NCI-H1105 treated with DMSO at 0.1 percent for 48 hours (cell line): ENCODE results near the gene FSTL4.

Source experiments
- DNase-seq: peaks from one replicate; lab custom pipeline; 2025; lab: John Stamatoyannopoulos, UW

FSTL4 gene

DNA sequence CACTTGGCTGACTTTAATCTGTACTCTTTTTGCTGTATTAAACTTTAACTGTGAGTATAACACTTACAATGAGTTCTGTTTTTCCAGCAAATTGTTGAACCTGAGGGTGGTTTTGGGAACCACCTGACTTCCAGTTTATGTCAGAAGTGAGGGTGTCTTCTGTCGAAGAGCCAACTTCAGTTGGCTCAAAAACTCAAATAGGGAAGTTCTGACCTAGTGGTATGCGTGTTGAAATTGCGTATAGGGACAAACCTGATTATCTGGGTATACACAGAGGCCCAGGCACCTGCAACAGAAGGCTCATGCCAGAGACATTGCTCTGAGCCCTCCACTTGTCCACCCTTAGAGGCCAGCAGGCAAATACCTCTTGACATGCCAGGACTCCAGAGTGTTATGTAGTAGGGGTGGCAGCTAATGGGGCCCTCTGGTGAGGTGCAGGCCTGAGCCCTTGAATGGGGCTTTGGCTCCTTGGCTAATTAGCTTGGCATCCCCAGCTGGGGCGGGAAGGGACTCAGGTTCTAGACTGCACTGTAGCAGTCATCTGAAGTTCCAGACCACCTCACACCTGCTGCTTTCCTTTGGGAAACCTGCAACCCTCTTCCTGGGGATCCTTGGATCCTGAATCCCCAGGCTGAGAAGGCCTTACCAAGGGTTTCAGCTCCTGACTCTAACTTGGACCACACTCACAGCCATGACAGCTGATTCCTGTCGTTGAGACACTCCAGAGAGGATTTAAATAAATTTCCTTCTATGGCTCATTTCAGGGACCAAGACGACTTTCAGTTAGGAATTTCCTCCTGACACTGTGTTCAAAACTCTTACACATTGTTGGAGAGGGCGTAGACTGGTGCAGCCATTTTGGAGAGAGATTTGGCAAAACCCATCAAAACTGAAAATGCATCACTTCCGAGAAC is 370.9 kb downstream of the FSTL4 start:
- no peak for DNase-seq

DNA sequence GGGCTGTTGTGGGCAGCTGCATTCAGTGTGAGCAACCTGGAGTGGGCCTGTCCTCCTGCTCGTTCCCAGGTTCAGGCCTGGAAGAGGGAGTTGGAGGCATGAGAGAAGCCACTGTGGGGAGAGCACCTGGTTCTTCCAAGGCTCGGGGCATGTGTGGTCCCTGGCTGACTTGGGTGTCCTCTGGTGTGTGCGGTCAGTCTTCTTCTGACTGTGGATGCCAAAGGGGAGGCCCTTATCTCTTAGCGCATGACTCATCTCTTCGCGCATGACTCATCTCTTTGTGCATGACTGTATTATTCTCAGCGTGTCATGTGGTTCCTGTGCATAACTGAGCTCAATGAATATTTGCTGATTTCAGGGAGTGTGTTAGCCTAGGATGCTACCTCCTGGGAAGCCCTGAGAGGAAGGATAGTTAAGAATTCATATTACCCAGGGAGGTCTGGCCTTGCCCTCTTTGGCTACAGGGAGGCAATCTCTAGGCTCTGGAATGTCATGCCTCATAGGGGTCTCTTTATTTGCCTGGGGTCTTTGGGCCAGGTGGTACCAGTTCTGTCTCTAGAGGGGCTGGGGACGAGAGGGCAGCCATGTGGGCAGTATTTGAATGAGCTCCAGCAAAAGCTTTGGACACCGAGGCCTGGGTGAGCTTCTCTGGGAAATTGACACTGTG is 371.8 kb downstream of the FSTL4 start:
- no peak for DNase-seq

- DNase-seq: no peak
These were observed 373.7 kb downstream of the FSTL4 start for GRCh38 chr5:133238426-133239205.

- DNase-seq: no peak
These were observed 375.4 kb downstream of the FSTL4 start for GRCh38 chr5:133236976-133237375.

GRCh38 chr5:133236541-133236951 is 375.8 kb downstream of the FSTL4 start:
- DNase-seq: no peak

GRCh38 chr5:133235696-133236426 is 376.5 kb downstream of the FSTL4 start:
- no peak for DNase-seq

DNA sequence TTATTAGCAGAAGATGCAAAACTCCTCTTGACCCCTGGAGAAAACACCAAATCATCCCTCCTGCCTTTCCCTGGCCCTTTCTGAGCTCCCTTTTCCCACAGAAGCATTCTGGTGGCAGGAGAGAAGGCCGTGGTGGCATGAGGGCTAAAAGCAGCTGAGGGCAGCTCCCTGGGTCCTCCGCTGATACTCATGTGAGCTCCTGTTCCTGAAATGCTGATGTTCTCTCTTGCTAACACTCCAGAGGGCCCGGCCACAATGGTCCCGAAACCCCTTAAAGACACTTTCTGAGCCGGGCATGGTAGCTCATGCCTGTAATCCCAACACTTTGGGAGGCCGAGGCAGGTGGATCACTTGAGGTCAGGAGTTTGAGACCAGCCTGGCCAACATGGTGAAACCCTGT is 377.4 kb downstream of the FSTL4 start:
- no peak for DNase-seq

DNA sequence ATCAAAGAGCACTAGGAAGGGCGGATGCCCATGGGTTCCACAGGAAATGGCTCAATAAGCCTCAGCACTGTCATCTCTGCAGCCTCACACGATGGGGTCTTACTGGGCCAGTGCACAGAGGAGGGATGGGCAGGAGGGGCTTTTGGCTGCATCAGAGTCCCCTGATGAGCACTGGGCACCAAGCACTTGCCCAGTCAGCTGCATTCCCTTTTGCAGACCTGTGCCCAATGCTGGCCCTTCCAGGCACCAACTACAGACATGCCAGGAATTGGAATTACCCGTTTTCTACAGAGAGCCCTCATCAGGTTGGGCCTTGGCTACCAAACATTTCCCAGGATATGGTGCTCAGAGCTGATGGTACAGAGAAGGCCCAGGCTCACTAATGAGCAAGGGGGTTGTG is 378.1 kb downstream of the FSTL4 start:
- no peak for DNase-seq

GRCh38 chr5:133233616-133234015 is 378.7 kb downstream of the FSTL4 start:
- DNase-seq: no peak

DNA sequence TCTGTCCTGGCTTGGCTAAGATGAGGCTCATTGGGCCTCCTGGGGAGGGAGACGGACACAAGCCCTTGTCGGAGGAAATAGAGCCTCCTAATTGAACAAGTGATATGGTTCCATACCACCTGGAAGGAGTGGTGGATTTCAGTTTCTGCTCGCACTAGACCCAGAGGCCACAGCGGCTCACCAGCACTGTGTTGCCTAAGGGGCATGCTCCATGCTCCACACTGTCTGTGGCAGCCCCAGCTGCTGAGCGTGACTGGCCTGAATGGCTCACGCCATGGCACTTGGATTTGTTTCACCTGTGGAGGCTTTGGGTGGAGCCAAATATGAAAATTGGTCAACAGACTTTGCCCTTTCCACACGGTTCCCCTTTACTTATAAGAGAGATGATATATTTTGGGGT is 379.4 kb downstream of the FSTL4 start:
- DNase-seq: no peak

DNA sequence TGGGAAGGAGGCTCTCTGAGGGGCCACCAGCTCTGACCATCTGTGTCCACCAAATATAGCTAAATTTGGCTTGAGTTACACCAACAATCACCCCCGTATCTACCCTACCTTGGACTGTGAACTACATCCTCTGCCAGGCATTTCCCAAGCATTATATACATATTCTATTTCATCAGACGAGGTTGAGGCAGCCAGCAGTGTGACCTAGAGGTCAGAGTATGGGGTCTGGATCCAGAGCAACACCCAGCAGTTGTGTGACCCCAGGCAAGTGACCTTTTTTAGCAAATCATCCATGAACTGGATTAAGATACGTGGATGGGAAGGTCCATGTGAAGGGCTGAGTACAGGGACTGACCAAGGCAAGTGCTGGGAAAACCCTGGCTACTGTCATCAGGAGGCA is 379.9 kb downstream of the FSTL4 start:
- no peak for DNase-seq

DNA sequence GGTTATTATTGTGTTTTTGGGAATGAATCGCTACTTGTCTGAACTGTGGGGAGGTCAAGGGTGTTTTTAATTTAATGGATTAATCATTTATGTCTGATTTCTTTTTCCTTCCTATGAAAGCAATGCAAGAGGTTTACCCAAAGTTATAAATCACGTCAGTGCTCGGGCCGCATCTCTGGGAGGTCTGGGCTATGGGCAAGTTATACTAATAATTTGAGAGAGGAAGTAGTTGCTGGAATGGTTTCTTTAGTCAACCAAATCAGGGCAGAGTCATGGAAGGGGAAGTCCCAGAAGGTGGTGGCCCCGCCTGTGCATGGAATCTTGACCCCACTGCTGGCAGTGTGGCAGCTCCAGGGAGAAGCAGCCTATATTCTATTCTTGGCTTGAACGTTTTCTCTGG is 380.3 kb downstream of the FSTL4 start:
- DNase-seq: no peak

DNA sequence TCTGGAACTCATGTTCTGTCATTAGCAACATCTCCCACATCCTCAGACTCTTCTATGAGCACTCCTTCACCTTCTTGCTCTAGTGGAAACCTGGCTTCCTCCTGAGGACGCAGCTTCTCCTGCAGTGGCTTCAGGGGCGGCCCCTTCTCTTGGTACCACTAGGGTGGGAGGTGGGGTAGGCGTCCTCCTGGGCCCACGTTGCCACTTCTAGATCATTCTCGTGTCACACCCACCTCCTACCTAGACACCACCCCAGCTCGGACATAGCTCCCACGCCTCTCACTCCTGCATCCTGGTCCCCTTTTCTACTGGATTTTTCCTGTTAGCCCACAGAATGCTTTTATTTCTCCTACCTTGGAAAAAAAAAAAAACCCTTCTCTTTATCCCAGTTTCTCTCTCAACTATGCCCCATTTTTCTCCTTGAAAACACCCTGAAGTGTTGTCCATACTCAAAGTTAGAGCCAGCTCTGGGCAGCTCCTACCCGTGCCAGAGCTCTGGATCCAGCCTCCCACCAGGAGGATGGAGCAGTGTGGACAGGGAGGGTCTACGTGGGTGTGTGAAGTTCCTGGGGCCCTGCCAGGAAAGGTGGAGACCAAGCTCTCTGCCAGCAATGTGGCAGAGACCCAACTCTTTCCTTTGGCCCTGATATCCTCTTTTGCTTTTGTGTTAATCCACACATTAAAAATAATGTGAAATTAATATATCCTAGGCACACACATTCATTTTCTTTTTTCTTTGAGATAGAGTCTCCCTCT is 381.3 kb downstream of the FSTL4 start:
- no peak for DNase-seq

GRCh38 chr5:133229931-133230664 is 382.2 kb downstream of the FSTL4 start:
- DNase-seq: no peak

DNA sequence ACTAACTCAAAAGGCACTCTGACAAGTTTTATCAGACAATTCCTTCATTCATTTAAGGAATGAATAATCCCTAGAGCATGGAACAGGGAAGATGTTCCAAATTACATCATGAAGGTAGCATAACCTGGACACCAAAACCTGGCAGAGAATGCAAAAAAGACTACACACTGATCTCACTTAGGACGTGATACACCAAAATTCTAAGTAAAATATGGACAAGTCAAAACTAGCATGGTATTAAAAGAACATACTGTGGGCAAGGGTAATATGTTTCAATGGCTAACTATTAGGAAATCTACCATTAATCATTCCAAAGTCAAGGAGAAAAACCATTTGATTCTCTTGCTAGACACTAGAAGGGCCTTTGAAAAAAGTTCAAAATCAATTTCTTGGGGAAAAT is 384.0 kb downstream of the FSTL4 start:
- no peak for DNase-seq

DNA sequence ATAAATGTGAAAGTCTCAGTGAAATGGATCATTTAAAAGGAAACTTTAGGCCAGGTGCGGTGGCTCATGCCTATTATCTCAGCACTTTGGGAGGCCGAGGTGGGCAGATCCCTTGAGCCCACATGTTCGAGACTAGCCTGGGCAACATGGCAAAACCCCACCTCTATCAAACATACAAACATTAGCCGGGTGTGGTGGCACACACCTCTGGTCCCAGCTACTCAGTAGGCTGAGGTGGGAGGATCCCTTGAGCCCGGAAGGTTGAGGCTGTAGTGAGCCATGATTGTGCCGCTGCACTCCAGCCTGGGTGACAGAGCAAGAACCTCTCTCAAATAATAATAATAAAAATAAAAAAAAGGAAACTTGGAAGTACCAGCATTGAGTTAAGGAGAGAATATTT is 384.4 kb downstream of the FSTL4 start:
- no peak for DNase-seq

- no peak for DNase-seq
These were observed 385.3 kb downstream of the FSTL4 start for GRCh38 chr5:133227082-133227481.

DNA sequence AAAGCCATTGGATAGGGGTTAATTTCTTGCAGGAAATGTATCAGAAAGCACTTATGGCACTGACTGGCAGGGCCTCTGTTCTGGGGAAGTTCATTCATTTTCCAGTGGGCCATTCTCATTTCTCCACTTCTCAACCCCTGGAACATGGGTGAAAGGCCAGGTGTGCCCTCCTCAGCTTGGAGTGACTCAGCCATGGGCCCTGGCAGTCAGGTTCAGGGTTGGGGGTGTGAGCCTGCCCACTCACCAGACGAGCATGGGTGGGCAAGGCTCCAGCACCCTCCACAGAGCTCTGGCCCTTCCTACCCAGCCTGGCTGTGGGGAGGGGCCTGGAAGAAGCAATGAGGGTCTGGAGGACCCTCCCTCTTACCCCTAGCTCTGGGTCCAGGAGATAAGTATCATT is 386.2 kb downstream of the FSTL4 start:
- DNase-seq: no peak

DNA sequence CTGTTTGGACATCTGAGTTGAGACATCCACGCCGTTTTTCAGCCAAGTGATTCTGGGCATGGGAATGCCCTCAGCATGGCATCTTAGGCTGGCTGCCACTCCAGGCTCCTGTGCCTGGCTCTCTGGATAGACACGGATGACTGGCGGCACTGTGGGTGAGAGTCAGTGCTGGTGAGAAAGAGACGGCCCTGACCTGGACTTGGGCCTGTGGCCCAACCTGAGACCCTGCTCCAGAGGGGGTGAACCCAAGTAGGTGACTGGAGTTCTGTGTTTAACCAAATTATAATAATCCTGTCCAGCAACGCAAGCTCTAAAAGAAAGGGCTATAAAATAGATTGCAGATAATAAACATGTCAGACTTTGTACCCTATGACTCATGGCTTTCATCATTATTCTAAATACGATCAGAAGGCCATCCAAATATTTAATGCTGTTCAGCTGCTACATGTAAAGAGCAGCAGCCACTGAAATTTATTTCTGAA is 386.6 kb downstream of the FSTL4 start:
- no peak for DNase-seq

- DNase-seq: no peak
These were observed 389.4 kb downstream of the FSTL4 start for GRCh38 chr5:133222979-133223378.
